Testis (tissue), 3 donors: ENCODE data around the gene DLG1. TPM values are rescaled to one million over a fixed set of nuclear protein-coding genes. Genes with fewer than 3 reads are reported as not detected.

Source experiments
- DNase-seq: peaks from one replicate; pipeline ENCODE4 v3.0.0-alpha.2; 2019
- H3K27ac ChIP-seq, 2 donors: fragments of 200-600 bp; sonication (generic); one replicate each; pipeline ENCODE4 v1.5.1; 2019
- H3K27me3 ChIP-seq: fragments of 200-600 bp; sonication (generic); one replicate; pipeline ENCODE4 v1.5.1; 2019
- H3K36me3 ChIP-seq: fragments of 200-600 bp; sonication (generic); one replicate; pipeline ENCODE4 v1.5.1; 2017; ENCODE audit warnings: low read depth; ENCODE audit errors: missing control alignments
- H3K4me1 ChIP-seq: fragments of 200-600 bp; sonication (generic); one replicate; pipeline ENCODE4 v1.5.1; 2019
- H3K4me3 ChIP-seq, 2 donors: fragments of 200-600 bp; sonication (generic); one replicate each; pipeline ENCODE4 v1.5.1; 2017 to 2019
- H3K9me3 ChIP-seq: fragments of 200-600 bp; sonication (generic); one replicate; pipeline ENCODE4 v1.5.1; 2017
- CTCF ChIP-seq, 3 experiments: fragments of 450-650 bp in 2 of 3; fragments of 200-600 bp in 1 of 3; sonication (generic) in 1 of 3; IDR thresholded peaks; one replicate each; pipeline ENCODE4 v1.5.1; 2016 to 2019; ENCODE audit warnings: antibody characterized with exemption in 3 of 3, mild to moderate bottlenecking in 2 of 3, moderate library complexity in 1 of 3
- POLR2A ChIP-seq: fragments of 450-650 bp; IDR thresholded peaks from one replicate; pipeline ENCODE4 v1.6.1; 2017; ENCODE audit warnings: antibody characterized with exemption, mild to moderate bottlenecking, moderate library complexity
- WGBS, 2 donors: methylation state at CpG; one replicate each; pipeline ENCODE4 v1.1.5; 2018; 5-methylcytosine and 5-hydroxymethylcytosine counted together
- intact Hi-C: fragments of 100-400 bp; cut with DNase I; formaldehyde crosslinking; loops from one replicate; pipeline ENCODE4 v1.15.1; 2023; ENCODE audit warnings: low total_unique reads
- polyA plus RNA-seq: library from polyadenylated mRNA; stranded (reverse); fragments of 350-450 nt; fragmentation: Illumina TruSeq; extraction: RNeasy Lipid Tissue Mini Kit (QIAGEN cat#74804); gene quantifications from one replicate; pipeline ENCODE4 v1.2.3, GENCODE V29; 2014; ENCODE audit warnings: low read depth, low replicate concordance; ENCODE audit not compliant: insufficient read depth
- total RNA-seq, 2 donors: library from RNA; depleted of rRNA; stranded (reverse); fragments of >200 nt; gene quantifications; one replicate each; pipeline ENCODE4 v1.2.3, GENCODE V29; 2016

Gene DLG1
- total and polyA plus RNA-seq, 3 donors from 2014 or later, result 37.4 to 99.4 (median 99.3) TPM

DNA sequence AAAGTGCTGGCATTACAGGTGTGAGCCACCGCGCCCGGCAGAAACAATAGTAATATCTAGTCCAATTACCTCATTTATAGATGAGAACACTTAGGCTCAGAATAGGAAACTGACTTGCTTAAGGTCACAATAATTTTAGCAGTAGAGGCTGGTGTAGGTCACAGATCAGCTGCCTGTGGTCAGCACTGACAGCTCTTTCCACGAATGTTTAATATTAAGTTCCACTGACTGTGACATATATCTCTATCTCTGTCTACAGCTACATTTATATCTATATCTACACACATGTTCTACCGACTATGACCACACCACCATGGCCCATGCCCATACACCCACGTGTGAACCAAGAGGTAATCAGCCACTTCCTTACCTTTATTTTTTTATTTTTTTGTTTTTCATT, 40.2 kb upstream of the DLG1 start:
- no peaks in the 10 kb centered on the region for H3K36me3 ChIP-seq
- H3K27me3 ChIP-seq, result no peaks in the 10 kb centered on the region
- no peak for DNase-seq
- WGBS, 2 donors, result 94 to 99% methylated on average over 6 of the region's 6 CpGs
- TF ChIP-seq CTCF (IDR thresholded peaks at IDR 0.05), result no peak
- TF ChIP-seq POLR2A, result no peak
- intact Hi-C loops, result no loop called here
- no peaks in the 10 kb centered on the region for H3K4me1 ChIP-seq
- no peaks in the 10 kb centered on the region for H3K9me3 ChIP-seq
- H3K4me3 ChIP-seq, result no peak overlapping the region
- no peak overlapping the region for H3K27ac ChIP-seq

GRCh38 chr3:197337656-197338055, 39.2 kb upstream of the DLG1 start:
- intact Hi-C loops, result no loop called here
- Histone ChIP-seq H3K27me3 (no peaks in the 10 kb centered on the region), H3K4me3 (no peak overlapping the region), H3K9me3 (no peaks in the 10 kb centered on the region), H3K4me1 (no peaks in the 10 kb centered on the region), H3K27ac (no peak overlapping the region), H3K36me3 (no peaks in the 10 kb centered on the region)
- whole genome bisulfite sequencing, 2 donors, result 92 to 97% methylated on average over 4 of the region's 4 CpGs
- TF ChIP-seq POLR2A, result no peak
- TF ChIP-seq CTCF (IDR thresholded peaks at IDR 0.05), result no peak
- no peak for DNase-seq

GRCh38 chr3:197337214-197337613, 38.8 kb upstream of the DLG1 start:
- Histone ChIP-seq H3K9me3 (no peaks in the 10 kb centered on the region), H3K4me1 (no peaks in the 10 kb centered on the region), H3K27ac (no peak overlapping the region), H3K4me3 (no peak overlapping the region), H3K36me3 (no peaks in the 10 kb centered on the region), H3K27me3 (no peaks in the 10 kb centered on the region)
- intact Hi-C loops, result no loop called here
- TF ChIP-seq CTCF (IDR thresholded peaks at IDR 0.05) (no peak), POLR2A (no peak)
- WGBS, 2 donors, result 86 to 95% methylated on average over 5 of the region's 5 CpGs
- no peak for DNase-seq

DNA sequence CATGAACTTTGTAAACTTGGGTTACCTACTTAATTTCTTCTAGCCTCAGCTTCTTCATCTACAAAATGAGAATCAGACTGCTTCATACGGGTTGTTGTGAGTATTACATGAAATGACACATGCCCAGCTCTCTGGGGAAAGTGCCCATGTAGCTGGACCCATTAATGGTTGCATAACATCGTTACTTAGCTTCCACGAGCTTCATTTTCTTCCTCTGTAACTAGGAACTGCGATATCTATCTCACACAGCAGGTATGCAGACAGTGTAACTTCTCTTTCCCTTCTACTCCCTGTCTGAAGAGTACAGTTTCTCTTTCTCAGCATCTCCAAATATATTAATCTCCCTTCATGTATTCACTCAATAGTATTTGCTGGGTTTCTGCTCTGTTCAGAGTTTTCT, 37.9 kb upstream of the DLG1 start:
- Histone ChIP-seq H3K36me3 (no peaks in the 10 kb centered on the region), H3K27ac (no peak overlapping the region), H3K4me1 (no peaks in the 10 kb centered on the region), H3K9me3 (no peaks in the 10 kb centered on the region), H3K27me3 (no peaks in the 10 kb centered on the region), H3K4me3 (no peak overlapping the region)
- 85 to 92% methylated on average over 4 of the region's 4 CpGs for WGBS, 2 donors
- no peak for DNase-seq
- TF ChIP-seq CTCF (IDR thresholded peaks at IDR 0.05) (no peak), POLR2A (no peak)
- intact Hi-C loops, result no loop called here

DNA sequence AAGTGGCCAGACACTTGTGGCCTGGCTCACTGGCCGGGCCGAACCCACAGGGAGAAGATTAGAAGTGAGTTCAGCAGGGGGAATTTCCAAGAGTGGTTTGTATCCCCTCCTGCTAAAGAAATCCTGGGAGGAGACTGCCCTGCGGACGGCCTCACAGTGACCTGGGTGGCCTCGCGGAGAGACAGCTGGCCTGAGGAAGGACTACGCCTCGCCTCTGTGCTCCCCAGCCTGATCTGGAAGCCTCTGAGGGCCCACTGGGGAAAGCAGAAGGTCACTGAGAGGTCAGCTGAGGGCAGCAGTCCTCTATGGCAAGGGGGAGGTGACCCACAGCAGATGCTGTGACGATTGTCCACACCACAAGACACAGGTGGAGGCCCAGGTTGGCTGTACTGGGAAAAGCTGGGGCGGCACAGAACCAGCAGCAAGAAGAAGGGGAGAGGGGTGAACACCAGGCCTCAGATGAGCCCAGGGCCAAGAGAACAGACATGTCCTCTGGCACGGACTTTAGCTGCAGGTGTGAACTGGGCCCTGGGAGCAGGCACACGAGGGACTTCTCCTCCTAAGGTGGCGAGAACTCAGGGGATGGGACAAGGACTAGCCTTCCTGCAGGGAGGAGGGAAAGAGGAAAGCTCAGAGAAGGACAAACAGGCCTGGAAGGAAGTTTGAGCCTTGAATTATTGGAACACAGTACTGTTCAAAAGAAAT, 37.2 kb upstream of the DLG1 start:
- 74 to 76% methylated on average over 12 to 13 of the region's 13 CpGs for WGBS, 2 donors
- H3K4me1 ChIP-seq, result no peaks in the 10 kb centered on the region
- no peaks in the 10 kb centered on the region for H3K36me3 ChIP-seq
- no peaks in the 10 kb centered on the region for H3K27me3 ChIP-seq
- DNase-seq, result no peak
- no peak overlapping the region for H3K4me3 ChIP-seq
- intact Hi-C loops, result no loop called here
- TF ChIP-seq POLR2A, result no peak
- no peak for TF ChIP-seq CTCF (IDR thresholded peaks at IDR 0.05)
- H3K9me3 ChIP-seq, result no peaks in the 10 kb centered on the region
- no peak overlapping the region for H3K27ac ChIP-seq
